WTC11 (cell line): Measurements from ENCODE around the gene TMC6. TPM values are rescaled to one million over a fixed set of nuclear protein-coding genes. Genes with fewer than 3 reads are reported as not detected.

Experiments
- ATAC-seq: fragments of 200-7000 bp; cut with Tn5 transposase; 2 replicates; pipeline ENCODE4 v1.10.0; 2021; ENCODE audit warnings: mild to moderate bottlenecking, moderate library complexity
- CTCF ChIA-PET: fragments of 300-600 bp; sonication (Branson Sonifier 250); formaldehyde crosslinking; loops from one replicate; lab custom pipeline; 2021; ENCODE audit warnings: antibody characterized with exemption; lab: Charles Lee
- POLR2A ChIA-PET: fragments of 350-600 bp; sonication (Branson Sonifier 250); formaldehyde crosslinking; loops from one replicate; lab custom pipeline; 2021; ENCODE audit warnings: antibody characterized with exemption; lab: Charles Lee
- DNase-seq: peaks from one replicate; pipeline ENCODE4 v3.0.0; 2021; ENCODE audit warnings: low spot score
- H3K27ac Mint-ChIP-seq: 2 replicates; pipeline ENCODE4 v1.8.0; 2021; ENCODE audit warnings: mixed read lengths
- H3K27me3 Mint-ChIP-seq: 2 replicates; pipeline ENCODE4 v1.8.0; 2021; ENCODE audit warnings: low read depth, mild to moderate bottlenecking, moderate library complexity, mixed read lengths
- H3K36me3 Mint-ChIP-seq: 2 replicates; pipeline ENCODE4 v1.8.0; 2021; ENCODE audit warnings: mixed read lengths
- H3K4me1 Mint-ChIP-seq: 2 replicates; pipeline ENCODE4 v1.8.0; 2022; ENCODE audit warnings: mixed read lengths
- H3K4me3 Mint-ChIP-seq: 2 replicates; pipeline ENCODE4 v1.8.0; 2021; ENCODE audit warnings: mild to moderate bottlenecking, moderate library complexity, mixed read lengths
- H3K9me3 Mint-ChIP-seq: 2 replicates; pipeline ENCODE4 v1.8.0; 2021; ENCODE audit warnings: mixed read lengths
- CREB1 ChIP-seq: sonication (generic); formaldehyde crosslinking; IDR thresholded peaks from 2 replicates; pipeline ENCODE4 v1.8.0; 2023; ENCODE audit warnings: mild to moderate bottlenecking, missing genetic modification reagents
- CREM ChIP-seq: sonication (generic); formaldehyde crosslinking; IDR thresholded peaks from 2 replicates; pipeline ENCODE4 v1.8.1; 2022; ENCODE audit warnings: mild to moderate bottlenecking, missing genetic modification reagents, moderate library complexity
- ETV6 ChIP-seq: sonication (generic); formaldehyde crosslinking; IDR thresholded peaks from 2 replicates; pipeline ENCODE4 v1.8.1; 2022; ENCODE audit warnings: mild to moderate bottlenecking, missing genetic modification reagents
- FOXP1 ChIP-seq: sonication (generic); formaldehyde crosslinking; IDR thresholded peaks from 2 replicates; pipeline ENCODE4 v1.8.0; 2022; ENCODE audit warnings: missing genetic modification reagents, mild to moderate bottlenecking, moderate library complexity, borderline replicate concordance
- HMGA2 ChIP-seq: fragments of 250-450 bp; sonication (Bioruptor Pico); IDR thresholded peaks from 2 replicates; pipeline ENCODE4 v1.4.0; 2021; ENCODE audit warnings: mild to moderate bottlenecking, moderate library complexity
- NR2C2 ChIP-seq: sonication (generic); formaldehyde crosslinking; IDR thresholded peaks from 2 replicates; pipeline ENCODE4 v1.8.0; 2022; ENCODE audit warnings: mild to moderate bottlenecking, missing genetic modification reagents
- NR3C1 ChIP-seq: sonication (generic); formaldehyde crosslinking; conservative IDR thresholded peaks from 2 replicates; pipeline ENCODE4 v1.8.1; 2023; ENCODE audit warnings: low read depth, mild to moderate bottlenecking, missing genetic modification reagents
- PRRX2 ChIP-seq: fragments of 250-450 bp; sonication (Bioruptor Pico); IDR thresholded peaks from 2 replicates; pipeline ENCODE4 v1.8.0; 2021; ENCODE audit warnings: mild to moderate bottlenecking
- RORB ChIP-seq: fragments of 250-450 bp; sonication (Bioruptor Pico); IDR thresholded peaks from 2 replicates; pipeline ENCODE4 v1.9.0; 2021; ENCODE audit warnings: mild to moderate bottlenecking
- SMAD3 ChIP-seq: sonication (generic); formaldehyde crosslinking; IDR thresholded peaks from 2 replicates; pipeline ENCODE4 v1.8.0; 2022; ENCODE audit warnings: missing genetic modification reagents, mild to moderate bottlenecking, borderline replicate concordance
- SMAD4 ChIP-seq: sonication (generic); formaldehyde crosslinking; IDR thresholded peaks from 2 replicates; pipeline ENCODE4 v1.8.0; 2022; ENCODE audit warnings: mild to moderate bottlenecking, missing genetic modification reagents
- SOX15 ChIP-seq: fragments of 250-450 bp; sonication (Bioruptor Pico); IDR thresholded peaks from 2 replicates; pipeline ENCODE4 v1.9.0; 2021; ENCODE audit warnings: mild to moderate bottlenecking
- TEAD1 ChIP-seq: sonication (generic); formaldehyde crosslinking; IDR thresholded peaks from 2 replicates; pipeline ENCODE4 v1.8.0; 2022; ENCODE audit warnings: mild to moderate bottlenecking, missing genetic modification reagents
- TP53 ChIP-seq: sonication (generic); formaldehyde crosslinking; IDR thresholded peaks from 2 replicates; pipeline ENCODE4 v1.8.1; 2023; ENCODE audit warnings: mild to moderate bottlenecking, missing genetic modification reagents
- ZNF138 ChIP-seq: sonication (generic); formaldehyde crosslinking; conservative IDR thresholded peaks from 2 replicates; pipeline ENCODE4 v1.8.1; 2022; ENCODE audit warnings: mild to moderate bottlenecking, moderate library complexity, missing genetic modification reagents
- ZNF396 ChIP-seq: fragments of 250-450 bp; sonication (Bioruptor Pico); IDR thresholded peaks from 2 replicates; pipeline ENCODE4 v1.8.0; 2021; ENCODE audit warnings: mild to moderate bottlenecking, moderate library complexity, borderline replicate concordance
- total RNA-seq: library from RNA; stranded (reverse); gene quantifications from 3 replicates; pipeline ENCODE4 v1.2.3, GENCODE V29; 2021
- TF ChIP-seq, protein P1 (sequence below): sonication (generic); formaldehyde crosslinking; IDR thresholded peaks from 2 replicates; pipeline ENCODE4 v1.8.1; 2023; ENCODE audit warnings: mild to moderate bottlenecking, missing genetic modification reagents, borderline replicate concordance
- TF ChIP-seq, protein P2 (sequence below): fragments of 250-450 bp; sonication (Bioruptor Pico); IDR thresholded peaks from 2 replicates; pipeline ENCODE4 v1.9.0; 2021; ENCODE audit warnings: mild to moderate bottlenecking
- TF ChIP-seq, protein P3 (sequence below): fragments of 250-450 bp; sonication (Bioruptor Pico); IDR thresholded peaks from 2 replicates; pipeline ENCODE4 v1.9.0; 2021; ENCODE audit warnings: moderate library complexity, mild to moderate bottlenecking, inconsistent platforms, borderline replicate concordance
- TF ChIP-seq, protein P4 (sequence below): sonication (generic); formaldehyde crosslinking; IDR thresholded peaks from 2 replicates; pipeline ENCODE4 v1.8.1; 2023; ENCODE audit warnings: mild to moderate bottlenecking, missing genetic modification reagents, moderate library complexity
- TF ChIP-seq, protein P5 (sequence below): sonication (generic); formaldehyde crosslinking; IDR thresholded peaks from 2 replicates; pipeline ENCODE4 v1.8.1; 2023; ENCODE audit warnings: mild to moderate bottlenecking, missing genetic modification reagents
- TF ChIP-seq, protein P6 (sequence below): sonication (generic); formaldehyde crosslinking; IDR thresholded peaks from 2 replicates; pipeline ENCODE4 v1.8.0; 2022; ENCODE audit warnings: missing genetic modification reagents

TMC6 gene
- total RNA-seq, 1 experiment from 2014 or later, result 120 TPM

DNA sequence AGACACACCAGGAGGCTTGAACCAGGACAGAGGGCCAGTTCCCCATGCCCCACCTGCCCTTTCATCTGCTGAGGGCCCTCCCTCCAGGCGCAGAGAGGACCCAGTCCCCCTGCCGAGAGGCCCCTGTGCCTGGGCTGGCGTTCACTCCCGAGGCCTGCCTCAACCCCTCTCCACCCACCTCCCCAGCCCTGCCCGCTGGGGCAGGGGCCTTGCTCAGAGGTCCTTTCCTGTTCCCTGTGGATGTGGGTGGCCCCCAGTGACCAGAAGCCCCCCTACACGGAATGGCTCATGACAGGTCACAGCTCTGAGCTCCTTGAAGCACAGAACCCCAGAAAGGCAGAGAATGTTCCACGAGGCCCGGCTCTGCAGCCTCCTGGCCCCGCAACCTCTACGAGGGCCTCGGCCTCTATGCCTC, 6.7 kb downstream of the TMC6 start:
- DNase-seq (no peak), ATAC-seq (no peak)
- no peaks in the 10 kb centered on the region for H3K9me3 Mint-ChIP-seq
- no peak overlapping the region for H3K27ac Mint-ChIP-seq
- ChIA-PET POLR2A (no interaction called here), CTCF (no interaction called here)
- no peaks in the 10 kb centered on the region; the same call in 1 of the 2 replicates for H3K4me1 Mint-ChIP-seq
- no peak overlapping the region for H3K4me3 Mint-ChIP-seq
- peaks cover 18% of the 10 kb centered on the region for H3K36me3 Mint-ChIP-seq
- TF ChIP-seq, protein P1, sequence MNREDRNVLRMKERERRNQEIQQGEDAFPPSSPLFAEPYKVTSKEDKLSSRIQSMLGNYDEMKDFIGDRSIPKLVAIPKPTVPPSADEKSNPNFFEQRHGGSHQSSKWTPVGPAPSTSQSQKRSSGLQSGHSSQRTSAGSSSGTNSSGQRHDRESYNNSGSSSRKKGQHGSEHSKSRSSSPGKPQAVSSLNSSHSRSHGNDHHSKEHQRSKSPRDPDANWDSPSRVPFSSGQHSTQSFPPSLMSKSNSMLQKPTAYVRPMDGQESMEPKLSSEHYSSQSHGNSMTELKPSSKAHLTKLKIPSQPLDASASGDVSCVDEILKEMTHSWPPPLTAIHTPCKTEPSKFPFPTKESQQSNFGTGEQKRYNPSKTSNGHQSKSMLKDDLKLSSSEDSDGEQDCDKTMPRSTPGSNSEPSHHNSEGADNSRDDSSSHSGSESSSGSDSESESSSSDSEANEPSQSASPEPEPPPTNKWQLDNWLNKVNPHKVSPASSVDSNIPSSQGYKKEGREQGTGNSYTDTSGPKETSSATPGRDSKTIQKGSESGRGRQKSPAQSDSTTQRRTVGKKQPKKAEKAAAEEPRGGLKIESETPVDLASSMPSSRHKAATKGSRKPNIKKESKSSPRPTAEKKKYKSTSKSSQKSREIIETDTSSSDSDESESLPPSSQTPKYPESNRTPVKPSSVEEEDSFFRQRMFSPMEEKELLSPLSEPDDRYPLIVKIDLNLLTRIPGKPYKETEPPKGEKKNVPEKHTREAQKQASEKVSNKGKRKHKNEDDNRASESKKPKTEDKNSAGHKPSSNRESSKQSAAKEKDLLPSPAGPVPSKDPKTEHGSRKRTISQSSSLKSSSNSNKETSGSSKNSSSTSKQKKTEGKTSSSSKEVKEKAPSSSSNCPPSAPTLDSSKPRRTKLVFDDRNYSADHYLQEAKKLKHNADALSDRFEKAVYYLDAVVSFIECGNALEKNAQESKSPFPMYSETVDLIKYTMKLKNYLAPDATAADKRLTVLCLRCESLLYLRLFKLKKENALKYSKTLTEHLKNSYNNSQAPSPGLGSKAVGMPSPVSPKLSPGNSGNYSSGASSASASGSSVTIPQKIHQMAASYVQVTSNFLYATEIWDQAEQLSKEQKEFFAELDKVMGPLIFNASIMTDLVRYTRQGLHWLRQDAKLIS, result no peak
- TF ChIP-seq NR3C1 (CRISPR knock-in tag) (no peak), TEAD1 (no peak), CREB1 (CRISPR knock-in tag) (no peak), SOX15 (no peak), ZNF138 (CRISPR knock-in tag) (no peak), SMAD3 (CRISPR knock-in tag) (no peak), TP53 (CRISPR knock-in tag) (no peak), ZNF396 (no peak), PRRX2 (no peak), NR2C2 (CRISPR knock-in tag) (no peak), HMGA2 (CRISPR knock-in tag) (no peak), ETV6 (CRISPR knock-in tag) (no peak), SMAD4 (CRISPR knock-in tag) (no peak)
- TF ChIP-seq, protein P2, sequence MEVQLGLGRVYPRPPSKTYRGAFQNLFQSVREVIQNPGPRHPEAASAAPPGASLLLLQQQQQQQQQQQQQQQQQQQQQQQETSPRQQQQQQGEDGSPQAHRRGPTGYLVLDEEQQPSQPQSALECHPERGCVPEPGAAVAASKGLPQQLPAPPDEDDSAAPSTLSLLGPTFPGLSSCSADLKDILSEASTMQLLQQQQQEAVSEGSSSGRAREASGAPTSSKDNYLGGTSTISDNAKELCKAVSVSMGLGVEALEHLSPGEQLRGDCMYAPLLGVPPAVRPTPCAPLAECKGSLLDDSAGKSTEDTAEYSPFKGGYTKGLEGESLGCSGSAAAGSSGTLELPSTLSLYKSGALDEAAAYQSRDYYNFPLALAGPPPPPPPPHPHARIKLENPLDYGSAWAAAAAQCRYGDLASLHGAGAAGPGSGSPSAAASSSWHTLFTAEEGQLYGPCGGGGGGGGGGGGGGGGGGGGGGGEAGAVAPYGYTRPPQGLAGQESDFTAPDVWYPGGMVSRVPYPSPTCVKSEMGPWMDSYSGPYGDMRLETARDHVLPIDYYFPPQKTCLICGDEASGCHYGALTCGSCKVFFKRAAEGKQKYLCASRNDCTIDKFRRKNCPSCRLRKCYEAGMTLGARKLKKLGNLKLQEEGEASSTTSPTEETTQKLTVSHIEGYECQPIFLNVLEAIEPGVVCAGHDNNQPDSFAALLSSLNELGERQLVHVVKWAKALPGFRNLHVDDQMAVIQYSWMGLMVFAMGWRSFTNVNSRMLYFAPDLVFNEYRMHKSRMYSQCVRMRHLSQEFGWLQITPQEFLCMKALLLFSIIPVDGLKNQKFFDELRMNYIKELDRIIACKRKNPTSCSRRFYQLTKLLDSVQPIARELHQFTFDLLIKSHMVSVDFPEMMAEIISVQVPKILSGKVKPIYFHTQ (CRISPR knock-in tag), result no peak
- TF ChIP-seq, protein P3, sequence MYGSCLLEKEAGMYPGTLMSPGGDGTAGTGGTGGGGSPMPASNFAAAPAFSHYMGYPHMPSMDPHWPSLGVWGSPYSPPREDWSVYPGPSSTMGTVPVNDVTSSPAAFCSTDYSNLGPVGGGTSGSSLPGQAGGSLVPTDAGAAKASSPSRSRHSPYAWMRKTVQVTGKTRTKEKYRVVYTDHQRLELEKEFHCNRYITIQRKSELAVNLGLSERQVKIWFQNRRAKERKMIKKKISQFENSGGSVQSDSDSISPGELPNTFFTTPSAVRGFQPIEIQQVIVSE, result no peak
- TF ChIP-seq, protein P4, sequence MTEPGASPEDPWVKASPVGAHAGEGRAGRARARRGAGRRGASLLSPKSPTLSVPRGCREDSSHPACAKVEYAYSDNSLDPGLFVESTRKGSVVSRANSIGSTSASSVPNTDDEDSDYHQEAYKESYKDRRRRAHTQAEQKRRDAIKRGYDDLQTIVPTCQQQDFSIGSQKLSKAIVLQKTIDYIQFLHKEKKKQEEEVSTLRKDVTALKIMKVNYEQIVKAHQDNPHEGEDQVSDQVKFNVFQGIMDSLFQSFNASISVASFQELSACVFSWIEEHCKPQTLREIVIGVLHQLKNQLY (CRISPR knock-in tag), result no peak
- no peaks in the 10 kb centered on the region for H3K27me3 Mint-ChIP-seq

DNA sequence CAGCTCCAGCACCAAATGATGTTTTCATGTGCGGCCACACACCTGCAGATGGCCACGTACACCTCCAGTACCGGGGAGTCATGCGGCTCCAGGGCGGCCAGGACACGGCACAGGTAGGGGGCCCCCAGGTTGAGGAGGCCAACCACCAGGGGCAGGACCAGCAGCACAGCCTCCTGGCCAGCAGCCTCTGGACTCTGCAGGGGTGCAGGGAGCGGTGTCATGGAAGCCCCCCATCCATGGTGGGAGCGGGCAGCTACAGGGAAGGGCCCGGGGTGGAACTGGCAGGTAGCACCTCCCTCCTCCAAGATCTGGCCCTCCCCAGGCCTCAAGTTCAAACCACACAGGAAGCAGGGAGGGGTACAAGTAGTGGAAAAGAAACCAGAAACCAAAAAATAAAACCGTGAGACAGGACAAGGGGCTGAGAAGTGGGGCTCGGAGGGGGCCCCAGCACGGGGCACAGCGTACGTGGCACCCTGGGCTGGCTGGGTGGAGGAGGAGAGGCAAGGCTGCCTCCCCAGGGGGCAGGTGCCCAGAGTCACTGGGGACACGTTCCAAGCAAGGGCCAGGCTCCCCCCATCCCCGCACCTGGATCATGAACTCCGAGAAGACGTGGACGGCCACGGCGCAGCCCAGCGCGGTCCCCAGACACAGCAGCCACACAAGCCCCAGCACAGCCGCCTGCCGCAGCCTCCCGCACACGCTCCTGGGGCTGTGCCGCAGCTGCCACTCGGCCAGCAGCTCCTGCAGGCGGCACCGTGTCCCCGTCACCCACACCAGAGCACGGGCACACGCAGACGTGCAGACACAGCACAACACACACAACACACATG, 7.4 kb downstream of the TMC6 start:
- ChIA-PET POLR2A (no interaction called here), CTCF (no interaction called here)
- TF ChIP-seq, protein P5, sequence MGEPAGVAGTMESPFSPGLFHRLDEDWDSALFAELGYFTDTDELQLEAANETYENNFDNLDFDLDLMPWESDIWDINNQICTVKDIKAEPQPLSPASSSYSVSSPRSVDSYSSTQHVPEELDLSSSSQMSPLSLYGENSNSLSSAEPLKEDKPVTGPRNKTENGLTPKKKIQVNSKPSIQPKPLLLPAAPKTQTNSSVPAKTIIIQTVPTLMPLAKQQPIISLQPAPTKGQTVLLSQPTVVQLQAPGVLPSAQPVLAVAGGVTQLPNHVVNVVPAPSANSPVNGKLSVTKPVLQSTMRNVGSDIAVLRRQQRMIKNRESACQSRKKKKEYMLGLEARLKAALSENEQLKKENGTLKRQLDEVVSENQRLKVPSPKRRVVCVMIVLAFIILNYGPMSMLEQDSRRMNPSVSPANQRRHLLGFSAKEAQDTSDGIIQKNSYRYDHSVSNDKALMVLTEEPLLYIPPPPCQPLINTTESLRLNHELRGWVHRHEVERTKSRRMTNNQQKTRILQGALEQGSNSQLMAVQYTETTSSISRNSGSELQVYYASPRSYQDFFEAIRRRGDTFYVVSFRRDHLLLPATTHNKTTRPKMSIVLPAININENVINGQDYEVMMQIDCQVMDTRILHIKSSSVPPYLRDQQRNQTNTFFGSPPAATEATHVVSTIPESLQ (CRISPR knock-in tag), result no peak
- no peak for TF ChIP-seq RORB (CRISPR knock-in tag)
- TF ChIP-seq, protein P6, sequence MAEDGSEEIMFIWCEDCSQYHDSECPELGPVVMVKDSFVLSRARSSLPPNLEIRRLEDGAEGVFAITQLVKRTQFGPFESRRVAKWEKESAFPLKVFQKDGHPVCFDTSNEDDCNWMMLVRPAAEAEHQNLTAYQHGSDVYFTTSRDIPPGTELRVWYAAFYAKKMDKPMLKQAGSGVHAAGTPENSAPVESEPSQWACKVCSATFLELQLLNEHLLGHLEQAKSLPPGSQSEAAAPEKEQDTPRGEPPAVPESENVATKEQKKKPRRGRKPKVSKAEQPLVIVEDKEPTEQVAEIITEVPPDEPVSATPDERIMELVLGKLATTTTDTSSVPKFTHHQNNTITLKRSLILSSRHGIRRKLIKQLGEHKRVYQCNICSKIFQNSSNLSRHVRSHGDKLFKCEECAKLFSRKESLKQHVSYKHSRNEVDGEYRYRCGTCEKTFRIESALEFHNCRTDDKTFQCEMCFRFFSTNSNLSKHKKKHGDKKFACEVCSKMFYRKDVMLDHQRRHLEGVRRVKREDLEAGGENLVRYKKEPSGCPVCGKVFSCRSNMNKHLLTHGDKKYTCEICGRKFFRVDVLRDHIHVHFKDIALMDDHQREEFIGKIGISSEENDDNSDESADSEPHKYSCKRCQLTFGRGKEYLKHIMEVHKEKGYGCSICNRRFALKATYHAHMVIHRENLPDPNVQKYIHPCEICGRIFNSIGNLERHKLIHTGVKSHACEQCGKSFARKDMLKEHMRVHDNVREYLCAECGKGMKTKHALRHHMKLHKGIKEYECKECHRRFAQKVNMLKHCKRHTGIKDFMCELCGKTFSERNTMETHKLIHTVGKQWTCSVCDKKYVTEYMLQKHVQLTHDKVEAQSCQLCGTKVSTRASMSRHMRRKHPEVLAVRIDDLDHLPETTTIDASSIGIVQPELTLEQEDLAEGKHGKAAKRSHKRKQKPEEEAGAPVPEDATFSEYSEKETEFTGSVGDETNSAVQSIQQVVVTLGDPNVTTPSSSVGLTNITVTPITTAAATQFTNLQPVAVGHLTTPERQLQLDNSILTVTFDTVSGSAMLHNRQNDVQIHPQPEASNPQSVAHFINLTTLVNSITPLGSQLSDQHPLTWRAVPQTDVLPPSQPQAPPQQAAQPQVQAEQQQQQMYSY (CRISPR knock-in tag), result no peak
- TF ChIP-seq CREM (CRISPR knock-in tag), result no peak
- no peak for TF ChIP-seq FOXP1
- Mint-ChIP-seq H3K36me3 (peaks cover 19% of the 10 kb centered on the region), H3K27me3 (no peaks in the 10 kb centered on the region), H3K4me3 (no peak overlapping the region), H3K27ac (no peak overlapping the region), H3K4me1 (no peaks in the 10 kb centered on the region), H3K9me3 (no peaks in the 10 kb centered on the region)
- no peak for ATAC-seq
- no peak for DNase-seq
